ENCODE results near the gene STXBP4. TPM values are rescaled to one million over a fixed set of nuclear protein-coding genes. Genes with fewer than 3 reads are reported as not detected.

Gene STXBP4
- total RNA-seq, 2 experiments from 2014 or later, result 6.0 to 7.6 TPM

DNA sequence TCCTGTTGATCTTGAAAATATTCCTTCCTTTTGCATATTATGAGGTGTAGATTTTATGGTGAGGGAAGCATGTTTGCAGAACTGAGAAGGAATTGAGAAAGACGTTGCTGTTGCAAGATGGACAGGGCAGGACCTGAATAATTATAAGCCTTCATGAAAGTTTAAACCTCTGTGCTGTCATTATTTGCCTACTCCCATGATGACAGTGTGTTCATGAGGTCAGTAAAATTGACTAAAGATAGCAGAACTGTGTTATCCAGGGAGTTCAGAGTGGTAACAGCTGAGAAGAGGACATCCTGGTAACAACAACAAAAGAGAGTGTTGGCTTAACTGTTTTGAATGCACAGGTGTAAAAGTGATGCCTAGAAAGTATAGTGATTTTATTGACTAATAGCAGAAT lies 250.9 kb downstream of the STXBP4 start:
- no peak for DNase-seq
- Mint-ChIP-seq H3K4me1 (no peaks in the 10 kb centered on the region), H3K4me3 (no peak overlapping the region), H3K27me3 (peaks cover 6% of the 10 kb centered on the region), H3K36me3 (no peaks in the 10 kb centered on the region), H3K27ac (no peak overlapping the region), H3K9me3 (no peaks in the 10 kb centered on the region)

DNA sequence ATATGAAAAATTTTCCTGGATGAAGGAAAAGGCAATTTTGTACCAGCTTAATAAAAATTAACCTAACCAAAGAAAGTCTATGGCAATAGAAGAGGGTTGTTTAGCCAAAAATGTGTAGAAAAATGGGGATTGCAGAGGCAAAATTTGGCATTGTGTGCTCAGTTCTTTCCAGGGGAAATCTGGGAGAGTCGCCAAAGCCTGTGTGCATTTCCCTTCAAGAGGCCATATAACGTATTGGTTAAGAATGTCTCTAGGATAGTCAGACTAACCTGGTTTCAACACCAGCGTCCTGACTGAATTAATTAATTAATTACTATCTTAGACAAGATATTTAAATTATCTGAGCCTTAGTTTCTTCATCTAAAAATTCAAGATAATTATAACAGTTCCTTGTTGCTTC lies 251.4 kb downstream of the STXBP4 start:
- no peak overlapping the region for H3K4me3 Mint-ChIP-seq

More for the DNA sequence above, 251.4 kb downstream of the STXBP4 start:
- no peak for DNase-seq
- H3K27me3 Mint-ChIP-seq, result peaks cover 6% of the 10 kb centered on the region
- H3K4me1 Mint-ChIP-seq, result no peaks in the 10 kb centered on the region
- no peak overlapping the region for H3K27ac Mint-ChIP-seq
- no peaks in the 10 kb centered on the region for H3K36me3 Mint-ChIP-seq
- no peaks in the 10 kb centered on the region for H3K9me3 Mint-ChIP-seq

Other genes starting within 250 kb of the STXBP4 start
- 1 to 10 TPM in 1 of 2 experiments, under 1 TPM in 1; 0.74 to 1.0 TPM for gene TOM1L1, start 67.9 kb upstream of the STXBP4 start, total RNA-seq
- gene COX11, start 111 bp upstream of the STXBP4 start, total RNA-seq, result 10 to 100 TPM; 50.4 to 59.4 TPM